ENCODE measurements around the gene ZFP14. TPM values are rescaled to one million over a fixed set of nuclear protein-coding genes. Genes with fewer than 3 reads are reported as not detected.
"Not testable (repeated sequence)": the region's sequence is repeated elsewhere in the genome, so short reads cannot be mapped to it uniquely, and the experiment has no call there.

The ZFP14 gene
- total RNA-seq, 1 experiment from 2014 or later, result 3.7 TPM

- peak; percentile 70 for DNase-seq (ENCODE audit: extremely low read depth, low read depth)
Observed at GRCh38 chr19:36331353-36332228, 47.4 kb downstream of the ZFP14 start.

GRCh38 chr19:36330216-36330615, 48.8 kb downstream of the ZFP14 start:
- no peak for DNase-seq (ENCODE audit: extremely low read depth, low read depth)

DNA sequence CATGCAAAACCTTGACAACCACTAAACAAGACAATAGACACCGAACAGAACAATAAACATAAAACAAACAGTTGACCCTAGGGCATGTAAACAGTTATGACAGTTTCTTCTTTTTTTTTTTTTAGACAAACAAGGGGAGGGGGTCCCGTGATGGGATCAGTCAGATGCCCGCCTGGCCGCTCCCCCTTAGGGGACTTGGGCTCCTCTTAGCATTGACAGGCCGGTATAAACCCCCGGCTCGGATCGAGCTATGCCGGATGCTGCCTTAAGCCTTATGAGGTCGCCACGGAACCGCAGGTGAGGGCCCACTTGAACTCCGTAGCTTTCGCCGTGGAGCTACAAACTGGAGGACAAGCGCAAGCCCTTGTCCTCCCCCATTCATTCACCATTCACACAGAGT, 49.5 kb downstream of the ZFP14 start:
- DNase-seq (ENCODE audit: extremely low read depth, low read depth), result not testable (repeated sequence)

GRCh38 chr19:36326649-36327048, 52.4 kb downstream of the ZFP14 start:
- not testable (repeated sequence) for DNase-seq (ENCODE audit: extremely low read depth, low read depth)

DNA sequence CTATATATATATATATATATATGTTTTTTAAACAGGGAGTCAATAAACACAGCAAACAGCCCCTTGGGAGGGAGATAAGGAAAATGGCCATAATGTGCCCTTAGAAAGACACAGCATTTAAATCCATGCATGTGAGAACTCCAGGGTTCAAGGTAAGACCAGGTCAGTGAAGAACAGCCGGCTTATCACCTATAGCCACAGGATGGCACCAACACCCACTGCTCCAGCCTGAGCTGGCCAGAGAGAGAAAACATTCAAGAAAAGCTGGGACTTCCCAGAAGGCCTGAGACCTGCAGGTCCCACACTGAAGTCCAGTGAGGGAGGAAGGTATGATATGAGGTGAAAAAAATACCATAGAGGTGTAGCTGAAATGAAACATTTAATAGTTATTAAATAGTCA, 63.8 kb downstream of the ZFP14 start:
- DNase-seq (ENCODE audit: extremely low read depth, low read depth), result not testable (repeated sequence)

- not testable (repeated sequence) for DNase-seq (ENCODE audit: extremely low read depth, low read depth)
Observed at GRCh38 chr19:36314053-36314452, 64.9 kb downstream of the ZFP14 start.

DNA sequence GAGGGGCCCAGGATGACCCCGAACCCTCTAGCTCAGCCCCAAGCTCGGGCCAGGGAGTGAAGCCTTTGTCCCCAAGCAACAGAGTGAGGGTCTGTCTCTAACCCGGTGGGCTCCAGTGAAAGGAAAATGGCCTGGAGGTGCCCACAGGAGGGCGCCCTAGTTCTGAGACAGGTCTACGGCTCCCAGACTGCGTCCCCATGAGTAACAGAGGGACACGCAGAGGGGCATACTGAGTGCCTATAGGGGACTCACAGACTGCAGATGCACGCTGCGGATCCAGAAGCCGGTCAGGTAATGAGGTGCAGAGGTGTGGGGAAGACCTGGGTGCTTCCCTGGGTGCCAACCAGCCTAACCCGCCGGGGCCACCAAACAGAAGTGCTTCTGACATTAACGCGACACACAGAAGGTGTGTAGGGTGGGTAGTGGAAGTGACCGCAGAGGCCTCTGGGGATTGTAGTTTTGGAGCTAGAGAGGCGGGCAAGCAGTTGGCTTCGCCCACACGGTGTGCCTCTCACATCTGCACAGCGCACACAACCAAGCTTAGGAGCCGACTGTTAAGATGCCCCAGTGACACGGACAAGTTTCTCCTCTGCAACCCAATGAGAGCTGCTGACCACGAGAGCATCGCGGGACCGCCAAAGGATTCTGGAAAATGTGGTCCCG, 67.8 kb downstream of the ZFP14 start:
- DNase-seq (ENCODE audit: extremely low read depth, low read depth), result not testable (repeated sequence)

DNA sequence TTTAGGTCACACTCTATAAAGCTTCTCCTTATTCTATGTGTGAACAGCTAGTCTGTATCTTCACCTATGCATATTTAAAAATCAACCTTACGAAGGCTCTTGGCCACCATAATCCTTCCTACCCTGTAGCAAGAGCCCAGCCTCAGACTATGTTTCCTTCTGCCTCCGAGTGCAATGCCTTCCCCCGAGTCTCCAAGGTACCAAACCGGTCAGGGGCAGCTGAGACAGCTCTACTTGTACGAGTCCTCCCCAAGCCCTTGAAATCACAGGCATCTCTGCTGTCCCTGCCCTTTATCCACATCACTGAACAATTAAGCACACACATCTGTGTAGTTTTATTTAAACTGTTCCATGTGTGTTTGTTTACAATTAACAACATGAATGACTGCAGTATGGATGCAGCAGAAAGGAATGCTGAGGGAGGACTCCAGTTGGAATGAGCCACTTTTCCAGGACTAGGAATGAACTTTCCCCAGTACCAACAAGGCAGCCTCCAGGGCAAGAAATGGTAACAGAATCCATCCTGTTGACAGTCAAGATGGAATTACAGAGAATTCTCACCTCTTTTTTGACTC, 68.5 kb downstream of the ZFP14 start:
- not testable (repeated sequence) for DNase-seq (ENCODE audit: extremely low read depth, low read depth)

DNA sequence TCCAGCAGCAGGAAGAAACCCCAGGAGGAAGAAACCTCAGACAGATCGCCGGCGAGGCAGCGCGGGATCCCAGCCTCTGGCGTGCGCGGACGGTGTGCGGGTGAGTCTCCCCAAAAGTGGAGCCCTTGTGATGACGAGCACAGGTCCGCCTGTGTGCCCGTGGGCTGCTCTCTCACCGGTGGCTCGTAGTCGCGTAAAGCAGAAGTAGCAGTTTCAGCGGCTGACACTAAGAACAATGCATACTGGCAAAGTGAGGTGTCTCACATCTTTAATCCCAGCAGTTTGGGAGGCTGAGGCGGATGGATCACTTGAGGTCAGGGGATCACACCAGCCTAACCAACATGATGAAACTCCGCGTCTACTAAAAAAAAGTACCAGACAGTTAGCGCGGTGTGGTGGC, 69.2 kb downstream of the ZFP14 start:
- not testable (repeated sequence) for DNase-seq (ENCODE audit: extremely low read depth, low read depth)

DNA sequence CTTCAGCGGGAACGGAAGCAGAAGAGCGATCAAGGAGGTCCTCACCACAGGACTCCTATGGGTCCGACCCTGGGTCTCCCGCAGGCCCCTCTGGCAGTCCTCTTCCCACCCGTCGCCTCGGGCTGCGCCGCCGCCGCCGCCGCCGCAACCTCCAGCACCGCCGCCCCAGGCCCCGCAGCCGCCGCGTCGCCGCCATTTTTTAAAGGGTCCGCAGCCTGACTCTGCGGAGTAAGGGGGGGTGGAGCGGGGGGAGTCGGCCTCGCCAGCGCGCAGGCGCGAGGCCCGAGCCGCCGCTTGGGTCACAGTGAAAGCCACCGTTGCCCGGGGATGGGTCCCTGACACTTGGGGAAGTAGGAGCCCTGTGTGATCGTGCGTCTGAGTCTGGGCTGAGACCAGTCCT, 69.7 kb downstream of the ZFP14 start:
- DNase-seq (ENCODE audit: extremely low read depth, low read depth), result not testable (repeated sequence)

DNA sequence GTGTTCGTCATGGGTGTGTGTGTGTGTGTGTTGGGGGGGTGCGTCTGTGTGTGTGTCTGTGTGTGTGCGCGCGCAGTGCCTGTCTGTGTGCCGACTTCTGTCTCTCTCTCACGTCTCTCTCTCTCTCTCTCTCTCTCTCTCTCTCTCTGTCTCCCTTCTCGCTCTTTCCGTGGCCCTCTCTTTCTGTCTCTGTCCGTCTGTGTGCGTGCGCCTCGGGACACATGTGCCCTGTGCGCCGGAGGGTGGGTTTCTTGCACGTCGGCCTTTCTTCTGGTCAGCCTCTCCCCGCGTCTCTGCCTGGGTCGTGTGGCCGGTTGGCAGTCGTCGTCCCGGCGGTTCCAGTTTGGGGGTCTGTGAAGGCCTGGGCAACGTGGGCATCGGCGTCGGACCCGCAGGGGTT, 86.7 kb downstream of the ZFP14 start:
- DNase-seq (ENCODE audit: extremely low read depth, low read depth), result not testable (repeated sequence)

Other genes with a start within 250 kb of the ZFP14 start
- gene CAPNS1, start 239.1 kb downstream of the ZFP14 start, total RNA-seq (2014; rRNA removed; shearing (Covaris generic)), result 417 and 452 TPM in 2 replicates
- not detected in 2 replicates for gene COX7A1, start 226.8 kb downstream of the ZFP14 start, total RNA-seq (2014; rRNA removed; shearing (Covaris generic))
- gene ZNF565, start 164.5 kb downstream of the ZFP14 start, total RNA-seq (2014; rRNA removed; shearing (Covaris generic)), result 5.4 and 6.5 TPM in 2 replicates
- 132 and 138 TPM in 2 replicates for gene ZNF146, start 164.1 kb downstream of the ZFP14 start, total RNA-seq (2014; rRNA removed; shearing (Covaris generic))
- gene ZFP82, start 39.4 kb upstream of the ZFP14 start, total RNA-seq (2014; rRNA removed; shearing (Covaris generic)), result 3.5 and 4.7 TPM in 2 replicates
- gene ZNF566, start 110.4 kb upstream of the ZFP14 start, total RNA-seq (2014; rRNA removed; shearing (Covaris generic)), result 8.6 and 16.5 TPM in 2 replicates
- gene ZNF260, start 149.1 kb upstream of the ZFP14 start, total RNA-seq (2014; rRNA removed; shearing (Covaris generic)), result 15.1 and 17.4 TPM in 2 replicates
- gene ZNF529, start 194.1 kb upstream of the ZFP14 start, total RNA-seq (2014; rRNA removed; shearing (Covaris generic)), result 4.7 and 5.6 TPM in 2 replicates
- 0.37 and 0.92 TPM in 2 replicates for gene ZNF382, start 226.1 kb upstream of the ZFP14 start, total RNA-seq (2014; rRNA removed; shearing (Covaris generic))